ENCODE results near the gene ZNF117.
"Not testable (repeated sequence)": the region's sequence is repeated elsewhere in the genome, so short reads cannot be mapped to it uniquely, and the experiment has no call there.

Gene ZNF117

DNA sequence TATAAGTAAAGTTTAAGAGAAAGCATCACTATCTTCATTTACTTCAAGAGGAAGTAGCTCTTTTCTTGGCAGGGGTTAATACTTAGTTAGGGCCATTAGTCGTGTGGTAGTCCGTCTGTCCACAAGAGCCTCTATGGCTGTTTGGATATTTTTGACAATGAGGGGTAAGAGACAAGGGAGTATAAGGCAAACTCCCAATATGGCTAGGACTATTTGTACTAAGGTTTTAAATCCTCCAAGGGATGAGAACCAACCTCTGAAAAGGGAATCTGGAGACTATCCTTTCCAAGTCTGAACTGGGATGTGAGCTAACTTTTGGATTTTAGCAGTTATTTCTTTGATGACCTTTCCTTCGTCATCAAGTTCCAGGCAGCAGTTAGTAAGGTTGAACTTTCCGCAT, at the start of gene ZNF117:
TSS of gene ZNF117 (minus strand) at position 101 of the 400 bp plus-strand sequence.
- no peak for DNase-seq

DNA sequence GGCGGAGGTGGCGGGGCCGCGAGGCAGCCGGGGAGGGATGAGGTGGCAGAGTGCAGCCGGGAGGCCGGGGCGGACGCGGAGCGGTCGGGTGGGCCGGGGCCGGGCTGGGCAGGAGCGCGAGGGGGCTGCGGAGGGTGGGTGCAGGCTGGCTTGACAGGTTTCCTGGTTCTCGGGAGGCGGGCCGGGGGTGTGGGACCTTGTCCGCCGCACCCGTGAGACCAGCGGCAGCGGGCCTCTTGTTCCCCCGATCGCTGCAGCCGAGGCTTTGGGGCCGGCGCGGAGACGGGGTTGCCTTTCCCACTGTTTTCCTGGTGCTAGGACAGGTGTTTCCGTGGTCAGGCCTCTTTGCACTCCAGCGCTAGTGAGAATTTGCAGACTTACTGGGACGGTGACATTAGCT, 47.9 kb upstream of the ZNF117 start:
- DNase-seq, result peak; percentile 21

DNA sequence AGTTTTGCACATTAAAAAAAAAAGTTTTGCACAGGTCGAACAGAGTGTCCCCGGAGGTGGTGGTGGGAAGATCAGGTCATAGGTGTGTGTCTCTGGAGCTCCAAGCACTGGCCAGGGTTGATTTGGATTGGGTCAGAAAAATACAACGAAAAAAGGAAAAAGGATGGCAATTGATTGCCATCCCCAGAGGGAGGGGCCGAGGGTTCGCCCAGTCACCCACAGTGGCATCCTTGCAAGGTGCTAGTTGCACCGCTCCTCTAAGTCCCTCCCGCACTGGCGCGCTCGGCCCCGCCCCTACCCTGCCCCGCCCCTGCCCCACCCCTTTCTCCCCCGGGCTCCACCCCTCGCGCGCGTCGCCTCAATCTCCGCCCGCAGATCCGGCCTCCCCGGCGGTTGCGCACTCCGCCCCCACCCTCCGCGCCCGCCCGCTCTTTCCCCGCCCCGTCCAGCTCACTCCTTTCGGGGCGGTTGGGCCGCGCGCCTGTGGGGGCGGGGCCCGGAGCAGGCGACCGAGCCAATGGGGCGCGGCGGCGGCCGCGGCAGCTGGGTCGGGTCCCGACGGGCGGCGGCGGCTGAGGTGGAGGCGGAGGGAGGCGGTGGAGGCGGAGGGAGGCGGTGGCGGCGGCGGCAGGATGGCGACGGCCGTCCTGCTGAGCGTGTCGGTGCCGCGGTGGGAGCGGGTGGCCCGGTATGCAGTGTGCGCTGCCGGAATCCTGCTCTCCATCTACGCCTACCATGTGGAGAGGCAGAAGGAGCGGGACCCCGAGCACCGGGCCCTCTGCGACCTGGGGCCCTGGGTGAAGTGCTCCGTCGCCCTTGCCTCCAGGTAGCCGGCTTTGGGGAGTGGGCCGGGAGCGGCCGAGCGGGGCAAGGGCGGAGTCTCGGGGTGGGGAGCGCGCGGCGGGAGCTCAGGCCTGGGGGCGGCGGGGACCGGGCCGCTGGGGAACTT, 47.2 kb upstream of the ZNF117 start:
- DNase-seq, result peak; percentile 96

GRCh38 chr7:65036526-65036925, 45.7 kb upstream of the ZNF117 start:
- not testable (repeated sequence) for DNase-seq

GRCh38 chr7:65035469-65035868, 44.6 kb upstream of the ZNF117 start:
- DNase-seq, result not testable (repeated sequence)

GRCh38 chr7:65034120-65034782, 43.4 kb upstream of the ZNF117 start:
- not testable (repeated sequence) for DNase-seq

DNA sequence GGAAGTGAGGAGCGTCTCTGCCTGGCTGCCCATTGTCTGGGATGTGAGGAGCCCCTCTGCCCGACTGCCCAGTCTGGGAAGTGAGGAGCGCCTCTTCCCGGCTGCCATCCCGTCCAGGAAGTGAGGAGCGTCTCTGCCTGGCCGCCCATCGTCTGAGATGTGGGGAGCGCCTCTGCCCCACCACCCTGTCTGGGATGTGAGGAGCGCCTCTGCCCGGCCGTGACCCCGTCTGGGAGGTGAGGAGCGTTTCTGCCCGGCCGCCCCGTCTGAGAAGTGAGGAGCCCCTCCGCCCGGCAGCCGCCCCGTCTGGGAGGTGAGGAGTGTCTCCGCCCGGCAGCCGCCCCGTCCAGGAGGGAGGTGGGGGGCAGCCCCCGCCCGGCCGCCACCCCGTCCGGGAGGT, 42.6 kb upstream of the ZNF117 start:
- DNase-seq, result not testable (repeated sequence)

GRCh38 chr7:65025023-65025422, 34.2 kb upstream of the ZNF117 start:
- DNase-seq, result not testable (repeated sequence)

GRCh38 chr7:65020978-65021377, 30.1 kb upstream of the ZNF117 start:
- DNase-seq, result not testable (repeated sequence)

- DNase-seq, result not testable (repeated sequence)
These were observed 19.0 kb upstream of the ZNF117 start for GRCh38 chr7:65009881-65010280.

DNA sequence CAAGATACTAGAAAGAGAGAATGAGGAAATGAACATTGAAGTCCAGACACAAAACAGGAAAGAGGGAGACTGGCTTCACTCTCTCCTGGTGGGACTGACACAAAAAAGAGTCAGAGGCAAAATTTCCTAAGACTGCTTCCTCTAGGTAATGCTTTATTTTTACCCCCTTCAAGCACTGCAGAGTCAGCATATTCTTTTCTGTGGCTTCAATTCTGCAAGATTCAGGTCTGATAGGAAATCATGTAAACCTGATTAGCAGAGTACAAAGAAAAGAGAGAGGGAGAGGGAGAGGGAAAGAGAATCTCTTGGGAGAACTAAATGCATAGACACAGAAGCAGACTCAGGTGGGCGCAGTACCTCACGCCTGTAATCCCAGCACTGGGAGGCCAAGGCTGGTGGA, 18.6 kb upstream of the ZNF117 start:
- DNase-seq, result not testable (repeated sequence)

- peak; percentile 22 for DNase-seq
These were observed 16.2 kb upstream of the ZNF117 start for GRCh38 chr7:65007036-65007435.

GRCh38 chr7:65006094-65006992, 15.5 kb upstream of the ZNF117 start, which contains the start of gene ERV3-1:
Gene ERV3-1, minus strand, starts transcription at chr7:65006687. Its CDS starts 13,661 bp downstream, at chr7:64993026.
- DNase-seq, result peak; percentile 95

DNA sequence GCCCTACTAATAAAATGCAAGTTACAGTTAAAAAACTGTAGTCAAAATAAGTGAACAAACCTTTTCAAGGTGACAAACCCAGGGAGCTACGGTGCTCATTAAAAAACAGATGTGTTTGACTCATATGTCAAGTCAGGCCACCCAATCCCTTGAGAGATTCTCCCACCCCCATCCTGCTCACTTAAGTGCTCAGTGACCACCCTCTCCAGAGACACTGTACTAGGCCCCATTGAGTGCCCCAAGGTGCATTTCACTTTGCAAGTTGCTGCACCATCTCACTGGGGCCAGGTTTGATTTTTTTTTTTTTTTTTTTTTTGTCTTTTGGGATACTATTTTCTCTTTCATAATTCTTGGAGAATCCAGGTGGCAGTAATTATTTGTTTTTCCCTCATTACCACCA, 13.7 kb upstream of the ZNF117 start:
- no peak for DNase-seq

- DNase-seq, result no peak
These were observed 12.2 kb upstream of the ZNF117 start for GRCh38 chr7:65002972-65003585.

- no peak for DNase-seq
These were observed 10.5 kb upstream of the ZNF117 start for GRCh38 chr7:65001291-65001814.

GRCh38 chr7:64999165-65000004, 8.5 kb upstream of the ZNF117 start:
- no peak for DNase-seq

GRCh38 chr7:64998865-64999164, 8.0 kb upstream of the ZNF117 start:
- no peak for DNase-seq

DNA sequence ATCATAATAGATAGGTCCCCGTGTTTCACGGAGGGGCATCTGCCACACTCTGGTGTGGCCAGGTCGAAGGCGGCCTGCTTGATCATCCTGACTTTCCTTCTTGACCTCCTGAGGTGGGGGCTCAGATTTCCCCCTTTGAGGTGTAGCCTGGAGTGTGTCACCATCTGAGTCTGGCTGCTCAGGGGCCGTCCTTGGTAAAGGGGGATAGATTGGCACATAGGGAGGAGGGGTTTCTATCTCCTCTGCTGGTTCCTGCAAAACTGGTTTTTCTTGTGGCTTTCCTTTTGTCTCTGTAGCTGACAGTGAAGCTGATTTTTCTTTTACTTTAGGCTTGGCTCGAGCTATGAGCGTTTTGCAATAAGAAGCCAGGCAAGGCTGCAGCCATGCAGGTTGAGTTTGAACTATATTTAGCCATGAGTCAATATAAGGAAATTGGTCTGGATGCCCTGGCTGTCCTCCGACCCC, 7.1 kb upstream of the ZNF117 start:
- DNase-seq, result no peak

DNA sequence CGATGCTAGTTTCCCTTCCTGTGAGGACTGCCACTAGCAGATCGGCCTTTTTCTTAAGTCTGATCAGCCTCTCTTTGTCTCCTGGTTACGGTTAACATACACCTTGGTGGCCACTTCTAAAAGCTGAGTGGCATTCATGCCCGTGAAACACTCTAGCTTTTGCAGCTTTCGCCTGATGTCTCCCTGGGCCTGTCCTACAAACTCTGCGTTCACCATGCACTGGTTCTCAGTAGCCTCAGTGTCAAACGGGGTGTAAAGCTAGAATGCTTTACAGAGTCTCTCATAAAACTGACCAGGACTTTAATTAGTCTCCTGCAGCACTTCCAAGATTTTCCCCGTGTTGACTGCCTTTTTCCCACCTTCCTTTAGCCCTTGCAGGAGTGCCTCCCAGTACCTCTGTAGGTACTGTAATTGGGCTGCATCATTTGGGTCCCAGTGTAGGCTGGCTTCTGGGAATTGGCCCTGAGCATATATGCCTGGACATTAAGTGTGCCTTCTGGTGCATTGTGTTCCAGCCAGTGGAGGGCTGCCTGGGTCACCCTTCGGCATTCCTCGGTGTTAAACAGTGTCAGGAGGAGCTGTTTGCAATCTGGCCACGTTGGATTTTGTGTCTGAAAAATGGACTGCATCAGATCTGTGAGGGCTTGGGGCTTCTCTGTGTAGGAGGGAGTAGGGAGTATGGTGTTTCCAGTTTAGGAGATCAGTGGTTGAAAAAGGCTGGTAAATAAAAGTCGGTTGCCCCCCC, 6.5 kb upstream of the ZNF117 start:
- no peak for DNase-seq
